IMR-90 (cell line): ENCODE measurements around the gene OR10G7. TPM values are rescaled to one million over a fixed set of nuclear protein-coding genes. Genes with fewer than 3 reads are reported as not detected.

ENCODE experiments used
- ATAC-seq: fragments of 200-7000 bp; cut with Tn5 transposase; 2 replicates; pipeline ENCODE4 v1.9.1; 2020; ENCODE audit warnings: low read depth, mild to moderate bottlenecking, moderate library complexity
- BruUV-seq: library from RNA; stranded (reverse); fragments of 400-500 nt; replicated peaks from 2 replicates; lab custom pipeline; 2021; lab: Mats Ljungman, UMichigan
- CTCF ChIA-PET: fragments of 300-600 bp; formaldehyde crosslinking; extraction: SDS; loops from one replicate; lab custom pipeline; 2021; ENCODE audit warnings: antibody characterized with exemption; lab: Yijun Ruan, JAX
- POLR2A ChIA-PET: fragments of 300-600 bp; sonication (Branson Sonifier 250); formaldehyde crosslinking; loops from one replicate; lab custom pipeline; 2022; ENCODE audit warnings: antibody characterized with exemption; ENCODE audit not compliant: unreplicated experiment; lab: Charles Lee
- DNase-seq: peaks from one replicate; pipeline ENCODE4 v3.0.0; 2013
- H2AFZ ChIP-seq: replicated peaks from 2 replicates; pipeline ENCODE3; 2013; ENCODE audit warnings: low read length, mild to moderate bottlenecking; ENCODE audit not compliant: poor library complexity
- H2AK5ac ChIP-seq: 2 replicates; pipeline ENCODE4 v1.6.1; 2013; ENCODE audit warnings: low read depth, low read length, inconsistent platforms
- H2AK9ac ChIP-seq: replicated peaks from 2 replicates; pipeline ENCODE3; 2013; ENCODE audit warnings: mild to moderate bottlenecking, low read depth, low read length, moderate library complexity; ENCODE audit not compliant: poor library complexity
- H2BK120ac ChIP-seq: 2 replicates; pipeline ENCODE4 v1.6.1; 2013; ENCODE audit warnings: low read depth, low read length, inconsistent platforms
- H2BK15ac ChIP-seq: 3 replicates; pipeline ENCODE4 v1.6.1; 2013; ENCODE audit warnings: low read depth, low read length, inconsistent platforms
- H2BK20ac ChIP-seq: 2 replicates; pipeline ENCODE4 v1.6.1; 2013; ENCODE audit warnings: low read depth, mild to moderate bottlenecking, inconsistent platforms, low read length, moderate library complexity
- H2BK5ac ChIP-seq: 2 replicates; pipeline ENCODE4 v1.6.1; 2013; ENCODE audit warnings: mild to moderate bottlenecking, low read depth, low read length, inconsistent platforms; ENCODE audit not compliant: poor library complexity, severe bottlenecking
- H3K14ac ChIP-seq: replicated peaks from 2 replicates; pipeline ENCODE4 v1.6.1; 2013; ENCODE audit warnings: low read depth, low read length, inconsistent platforms
- H3K18ac ChIP-seq: 2 replicates; pipeline ENCODE4 v1.6.1; 2013; ENCODE audit warnings: low read depth, low read length, control low read depth
- H3K23ac ChIP-seq: 2 replicates; pipeline ENCODE4 v1.6.1; 2013; ENCODE audit warnings: low read depth, low read length, inconsistent platforms
- H3K27ac ChIP-seq: 2 replicates; pipeline ENCODE4 v1.5.1; 2013; ENCODE audit warnings: mild to moderate bottlenecking, control low read depth, low read length; ENCODE audit not compliant: insufficient read depth
- H3K27me3 ChIP-seq: 2 replicates; pipeline ENCODE4 v1.6.1; 2013; ENCODE audit warnings: low read length; ENCODE audit not compliant: control insufficient read depth, insufficient read depth
- H3K36me3 ChIP-seq: 2 replicates; pipeline ENCODE4 v1.6.1; 2013; ENCODE audit warnings: low read length, mixed read lengths; ENCODE audit not compliant: control insufficient read depth, insufficient read depth
- H3K4ac ChIP-seq: 2 replicates; pipeline ENCODE4 v1.6.1; 2013; ENCODE audit warnings: low read depth, low read length, inconsistent platforms
- H3K4me1 ChIP-seq: 2 replicates; pipeline ENCODE4 v1.6.1; 2013; ENCODE audit warnings: low read length, mixed read lengths; ENCODE audit not compliant: control insufficient read depth, insufficient read depth
- H3K4me2 ChIP-seq: 2 replicates; pipeline ENCODE4 v1.6.1; 2013; ENCODE audit warnings: low read depth, mild to moderate bottlenecking, control low read depth, low read length, moderate library complexity
- H3K4me3 ChIP-seq: 2 replicates; pipeline ENCODE4 v1.5.1; 2013; ENCODE audit warnings: low read depth, mild to moderate bottlenecking, control low read depth, low read length, moderate library complexity; ENCODE audit not compliant: insufficient read depth
- H3K56ac ChIP-seq: 2 replicates; pipeline ENCODE4 v1.6.1; 2013; ENCODE audit warnings: low read length, inconsistent platforms; ENCODE audit not compliant: insufficient read depth; ENCODE audit errors: extremely low read depth
- H3K79me1 ChIP-seq, 2 experiments: 2 replicates each; pipeline ENCODE4 v1.6.1; 2013; ENCODE audit warnings: low read length in 2 of 2, inconsistent platforms in 1 of 2, low read depth in 1 of 2
- H3K9ac ChIP-seq: 2 replicates; pipeline ENCODE4 v1.6.1; 2013; ENCODE audit warnings: low read depth, low read length, control low read depth
- H3K9me1 ChIP-seq: 2 replicates; pipeline ENCODE4 v1.6.1; 2013; ENCODE audit warnings: low read length, inconsistent platforms; ENCODE audit not compliant: insufficient read depth
- H3K9me3 ChIP-seq: 2 replicates; pipeline ENCODE4 v1.6.1; 2013; ENCODE audit warnings: low read length; ENCODE audit not compliant: control insufficient read depth, insufficient read depth
- H4K20me1 ChIP-seq: 2 replicates; pipeline ENCODE4 v1.6.1; 2013; ENCODE audit warnings: low read length, inconsistent platforms; ENCODE audit not compliant: insufficient read depth
- H4K5ac ChIP-seq: 2 replicates; pipeline ENCODE4 v1.6.1; 2013; ENCODE audit warnings: mild to moderate bottlenecking, low read depth, low read length, control low read depth
- H4K8ac ChIP-seq, 2 experiments: 2 replicates each; pipeline ENCODE4 v1.6.1; 2013; ENCODE audit warnings: low read depth in 2 of 2, low read length in 2 of 2, control low read depth in 1 of 2, inconsistent platforms in 1 of 2
- H4K91ac ChIP-seq: 2 replicates; pipeline ENCODE4 v1.6.1; 2013; ENCODE audit warnings: low read depth, low read length, inconsistent platforms; ENCODE audit not compliant: insufficient read depth
- CEBPB ChIP-seq: IDR thresholded peaks from 2 replicates; pipeline ENCODE4 v1.6.1; 2012; ENCODE audit warnings: low read depth, low read length, improper control_type of control experiment
- MAZ ChIP-seq: IDR thresholded peaks from 2 replicates; pipeline ENCODE4 v1.6.1; 2012; ENCODE audit warnings: low read depth, mild to moderate bottlenecking, low read length, improper control_type of control experiment, moderate library complexity, borderline replicate concordance
- SMC3 ChIP-seq: fragments of 150-350 bp; IDR thresholded peaks from 2 replicates; pipeline ENCODE4 v1.6.1; 2016; ENCODE audit warnings: low read depth, mild to moderate bottlenecking, antibody characterized with exemption, low read length, moderate library complexity
- WGBS, 2 experiments: methylation state at CpG; one replicate each; pipeline versions ENCODE4 v1.1.5 to v1.1.7; 2013; ENCODE audit warnings: missing lambda C conversion rate in 2 of 2; ENCODE audit not compliant: insufficient read length in 1 of 2; ENCODE audit errors: extremely low coverage in 2 of 2; 5-methylcytosine and 5-hydroxymethylcytosine counted together
- dilution Hi-C: fragments of 300-500 bp; cut with HindIII; formaldehyde crosslinking; loops from one replicate; pipeline ENCODE4 v1.14.3; 2018; ENCODE audit warnings: low sequenced_read_pairs; ENCODE audit not compliant: unreplicated experiment
- in situ Hi-C: fragments of 300-500 bp; cut with MboI; formaldehyde crosslinking; loops from 3 replicates; pipeline ENCODE4 v1.14.3; 2019; ENCODE audit warnings: low sequenced_read_pairs, inconsistent platforms, mixed read lengths
- intact Hi-C: fragments of 100-400 bp; cut with micrococcal nuclease; formaldehyde crosslinking; loops from 2 replicates; pipeline ENCODE4 v1.10.0; 2022
- polyA plus RNA-seq, 3 experiments: library from polyadenylated mRNA; depleted of rRNA; stranded (reverse); fragments of >200 nt; gene quantifications; 2 replicates each; pipeline ENCODE4 v1.2.3, GENCODE V29; 2012; ENCODE audit warnings: low replicate concordance in 1 of 3
- total RNA-seq: library from RNA; depleted of rRNA; stranded (reverse); fragments of >200 nt; gene quantifications from 2 replicates; pipeline ENCODE4 v1.2.3, GENCODE V29; 2012
- TF ChIP-seq, protein P1 (sequence below): conservative IDR thresholded peaks from 2 replicates; pipeline ENCODE4 v1.5.1; 2012; ENCODE audit warnings: mild to moderate bottlenecking, low read depth, low read length, improper control_type of control experiment

The OR10G7 gene
- total and polyA plus RNA-seq, 2 of the 4 experiments (the other 2 are of a cell fraction): not detected

DNA sequence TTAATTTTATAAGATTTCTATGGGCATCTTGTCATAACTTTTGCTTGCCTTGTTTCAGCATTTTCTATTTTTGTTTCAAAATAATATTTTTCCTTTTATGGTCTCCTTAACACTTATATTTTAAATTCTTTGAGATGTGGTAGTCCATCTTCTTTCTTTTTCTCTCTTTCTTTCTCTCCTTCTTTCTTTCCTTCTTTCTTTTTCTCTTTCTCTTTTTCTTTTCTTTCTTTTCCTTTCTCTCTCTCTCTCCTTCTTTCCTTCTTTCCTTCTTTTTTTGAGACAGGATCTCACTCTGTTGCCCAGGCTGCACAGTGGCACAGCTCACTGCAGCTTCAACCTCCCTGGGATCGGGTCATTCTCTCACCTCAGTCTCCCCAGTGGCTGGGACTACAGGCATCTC, 36.1 kb upstream of the OR10G7 start:
- H3K14ac ChIP-seq: no peak overlapping the region
- H3K4me1 ChIP-seq: no peaks in the 10 kb centered on the region
- no peaks in the 10 kb centered on the region for H3K79me1 ChIP-seq
- H3K36me3 ChIP-seq: no peaks in the 10 kb centered on the region
- no peak overlapping the region for H3K4me3 ChIP-seq
- H4K8ac ChIP-seq: no peak overlapping the region
- BruUV-seq: no TSS peak
- H2AK5ac ChIP-seq: no peak overlapping the region
- dilution Hi-C loops (no loop called here), in situ Hi-C loops (loop anchor here (10.0 kb wide), 1 partner anchor 238 kb away; the partner anchor contains the start of gene OR8D1), intact Hi-C loops (loop anchor here (10.0 kb wide), 1 partner anchor 788 kb away; the partner anchor contains the start of gene ROBO3)
- H2AFZ ChIP-seq: no peak overlapping the region
- H3K27ac ChIP-seq: no peak overlapping the region
- no peak overlapping the region for H2BK20ac ChIP-seq
- H3K27me3 ChIP-seq: peaks cover 20% of the 10 kb centered on the region
- no CpG with 5 or more reads among the region's 1 CpG for WGBS, 2 experiments
- H2BK15ac ChIP-seq: no peak overlapping the region
- H3K23ac ChIP-seq: no peak overlapping the region
- H3K4me2 ChIP-seq: no peak overlapping the region
- no peak overlapping the region for H2BK5ac ChIP-seq
- ATAC-seq (no peak), DNase-seq (no peak)
- no peak overlapping the region for H3K18ac ChIP-seq
- no peak overlapping the region for H4K91ac ChIP-seq
- POLR2A ChIA-PET: no interaction called here
- TF ChIP-seq SMC3 (no peak), MAZ (no peak), CEBPB (no peak)
- TF ChIP-seq, protein P1, sequence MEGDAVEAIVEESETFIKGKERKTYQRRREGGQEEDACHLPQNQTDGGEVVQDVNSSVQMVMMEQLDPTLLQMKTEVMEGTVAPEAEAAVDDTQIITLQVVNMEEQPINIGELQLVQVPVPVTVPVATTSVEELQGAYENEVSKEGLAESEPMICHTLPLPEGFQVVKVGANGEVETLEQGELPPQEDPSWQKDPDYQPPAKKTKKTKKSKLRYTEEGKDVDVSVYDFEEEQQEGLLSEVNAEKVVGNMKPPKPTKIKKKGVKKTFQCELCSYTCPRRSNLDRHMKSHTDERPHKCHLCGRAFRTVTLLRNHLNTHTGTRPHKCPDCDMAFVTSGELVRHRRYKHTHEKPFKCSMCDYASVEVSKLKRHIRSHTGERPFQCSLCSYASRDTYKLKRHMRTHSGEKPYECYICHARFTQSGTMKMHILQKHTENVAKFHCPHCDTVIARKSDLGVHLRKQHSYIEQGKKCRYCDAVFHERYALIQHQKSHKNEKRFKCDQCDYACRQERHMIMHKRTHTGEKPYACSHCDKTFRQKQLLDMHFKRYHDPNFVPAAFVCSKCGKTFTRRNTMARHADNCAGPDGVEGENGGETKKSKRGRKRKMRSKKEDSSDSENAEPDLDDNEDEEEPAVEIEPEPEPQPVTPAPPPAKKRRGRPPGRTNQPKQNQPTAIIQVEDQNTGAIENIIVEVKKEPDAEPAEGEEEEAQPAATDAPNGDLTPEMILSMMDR: no peak
- H4K5ac ChIP-seq: no peak overlapping the region
- H3K9me3 ChIP-seq: no peaks in the 10 kb centered on the region
- H3K9ac ChIP-seq: no peak overlapping the region
- H2BK120ac ChIP-seq: no peak overlapping the region
- CTCF ChIA-PET: interaction anchor here (0.8 to 1.1 kb wide), 2 partner anchors 38 to 230 kb away, joined by 3 read pairs; partner anchors contain the start of gene VWA5A
- H3K9me1 ChIP-seq: no peaks in the 10 kb centered on the region
- H4K20me1 ChIP-seq: no peaks in the 10 kb centered on the region
- H2AK9ac ChIP-seq: no peak overlapping the region
- no peak overlapping the region for H3K56ac ChIP-seq
- H3K4ac ChIP-seq: no peak overlapping the region
